ENCODE measurements around the gene DPH1.
A peak's percentile ranks its signal among the peaks of the same experiment; 100 is the strongest.

The DPH1 gene

DNA sequence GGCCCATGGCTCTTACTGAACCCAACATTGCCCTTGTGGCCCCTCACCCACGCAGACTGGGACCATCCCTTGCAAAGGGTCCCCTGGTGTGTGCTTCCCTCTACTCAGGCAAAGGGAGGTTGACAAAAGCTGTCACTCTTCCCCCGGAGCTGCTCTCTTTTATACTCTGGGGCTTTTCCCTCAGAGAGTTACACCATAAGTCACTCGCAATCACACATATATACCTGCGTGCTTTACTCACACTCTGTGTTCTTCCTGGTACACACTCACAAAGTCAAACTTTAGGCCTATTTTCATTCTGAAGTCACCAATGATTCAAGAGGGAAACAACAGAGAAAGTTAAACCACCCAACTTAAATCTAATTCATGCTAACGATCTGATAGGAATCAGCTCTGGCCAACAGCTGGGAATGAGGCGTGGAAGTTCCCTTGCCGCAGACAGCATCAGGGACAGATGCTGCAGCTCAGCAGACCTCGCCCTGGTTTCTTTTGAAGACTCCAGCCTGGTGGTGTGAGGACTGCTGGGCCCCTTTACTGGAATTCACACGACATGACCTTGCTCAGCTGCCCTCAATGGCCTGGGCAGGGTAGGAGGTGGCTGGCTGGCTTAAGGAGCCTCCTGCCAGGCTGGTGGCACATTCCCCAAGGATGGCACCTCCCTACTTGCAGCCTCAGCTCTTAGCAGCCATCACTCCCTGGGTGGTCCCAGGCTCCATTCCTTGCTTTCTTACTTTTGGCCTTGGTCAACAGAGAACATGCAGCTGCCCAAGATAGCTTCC lies 52.2 kb downstream of the DPH1 start:
- DNase-seq (ENCODE audit: low spot score) = no peak

DNA sequence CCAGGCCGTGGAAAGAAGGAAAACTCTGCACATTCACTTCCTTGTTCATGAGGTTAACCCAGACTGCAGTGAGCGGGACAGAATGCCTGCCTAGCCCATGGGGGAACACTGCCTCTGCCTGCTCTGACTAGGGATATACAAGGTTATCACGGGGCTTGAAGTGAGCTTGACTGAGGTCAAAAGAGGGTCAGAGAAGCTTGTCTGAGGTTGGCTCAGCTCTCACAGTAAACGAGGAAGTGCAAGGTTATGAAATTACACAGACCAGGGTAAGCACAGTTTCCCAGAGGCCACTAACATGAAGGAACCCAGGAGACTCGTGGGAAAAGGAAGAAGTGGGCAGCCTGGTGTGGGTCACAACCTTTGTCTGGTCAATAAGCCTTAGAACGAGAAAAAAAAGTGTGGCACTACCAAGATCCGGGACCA lies 53.7 kb downstream of the DPH1 start:
- DNase-seq (ENCODE audit: low spot score) = peak; percentile 83

DNA sequence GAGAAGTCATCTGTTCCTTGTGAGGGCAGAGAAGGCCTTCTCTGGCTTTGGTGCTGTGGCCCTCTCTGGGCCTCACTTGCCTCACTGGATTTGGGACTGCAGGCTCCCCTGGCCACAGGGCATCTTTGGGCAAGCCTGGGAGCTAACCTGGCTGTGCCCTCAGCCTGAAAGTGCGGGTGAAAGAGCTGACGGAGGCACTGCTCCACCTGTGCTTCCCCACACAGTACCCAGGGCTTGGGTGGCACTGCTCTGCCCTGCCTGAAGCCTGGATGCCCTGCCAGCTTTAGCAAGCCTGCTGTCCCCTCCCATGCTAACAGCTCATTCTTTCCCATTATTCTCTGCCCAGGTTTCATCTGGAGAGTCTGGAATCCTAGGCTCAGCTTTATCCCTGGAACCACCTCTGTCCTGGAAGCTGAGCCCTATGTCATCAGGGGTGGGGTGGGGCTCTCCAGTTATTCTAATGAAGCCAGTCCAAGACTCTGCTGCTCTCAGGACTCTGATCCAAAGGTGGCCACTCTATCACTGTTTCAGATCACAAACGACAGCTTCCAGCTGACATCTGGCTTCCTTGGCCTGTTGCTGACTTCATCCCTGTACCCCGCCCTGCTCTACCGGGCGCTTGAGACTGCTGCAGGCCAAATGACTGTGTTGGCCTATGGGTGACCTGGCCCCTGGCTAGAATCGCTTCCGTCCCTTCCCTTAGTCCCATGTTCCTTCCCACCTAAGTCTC lies 54.2 kb downstream of the DPH1 start:
- DNase-seq (ENCODE audit: low spot score) = no peak

DNA sequence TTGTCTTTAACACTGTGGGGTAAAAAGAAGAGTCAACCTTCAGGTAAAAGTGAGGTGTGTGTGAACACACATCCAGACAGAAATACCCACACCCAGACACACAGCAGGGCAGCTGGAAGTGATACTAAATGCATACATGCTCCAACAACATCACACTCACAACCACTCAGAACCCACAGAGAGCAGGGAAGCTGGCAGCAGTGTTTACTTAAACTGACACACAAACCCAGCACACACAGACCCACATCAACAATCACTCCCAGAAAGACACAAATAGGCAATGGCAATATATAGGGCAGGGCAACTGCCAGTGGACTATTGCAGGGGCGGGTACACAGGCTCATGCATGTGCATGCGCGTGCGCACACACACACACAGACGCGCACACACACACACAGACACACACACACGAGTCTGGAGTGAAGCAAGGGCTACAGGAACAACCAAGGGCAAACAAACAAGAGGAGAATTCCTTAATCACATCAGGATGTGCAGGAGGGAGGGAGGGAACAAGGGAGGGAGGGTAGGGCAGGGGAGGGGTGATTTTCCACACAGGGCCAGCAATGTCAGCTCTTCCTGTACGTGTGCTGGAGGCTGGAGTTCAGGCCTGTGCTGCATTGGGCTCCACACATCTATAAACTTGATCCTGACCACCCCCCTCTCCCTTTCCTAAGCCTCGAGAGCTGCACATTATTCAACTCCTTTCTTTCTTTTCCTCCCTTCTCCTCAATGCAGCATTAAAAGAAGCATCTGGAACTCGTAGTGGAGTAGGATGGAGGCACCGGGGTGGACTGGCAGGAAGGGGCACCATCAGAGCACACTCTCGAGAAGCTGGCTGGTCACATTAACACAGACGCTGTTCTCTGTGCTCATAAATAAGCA lies 55.1 kb downstream of the DPH1 start:
- no peak for DNase-seq (ENCODE audit: low spot score)

GRCh38 chr17:2085648-2085949 lies 55.6 kb downstream of the DPH1 start:
- DNase-seq (ENCODE audit: low spot score) = no peak

DNA sequence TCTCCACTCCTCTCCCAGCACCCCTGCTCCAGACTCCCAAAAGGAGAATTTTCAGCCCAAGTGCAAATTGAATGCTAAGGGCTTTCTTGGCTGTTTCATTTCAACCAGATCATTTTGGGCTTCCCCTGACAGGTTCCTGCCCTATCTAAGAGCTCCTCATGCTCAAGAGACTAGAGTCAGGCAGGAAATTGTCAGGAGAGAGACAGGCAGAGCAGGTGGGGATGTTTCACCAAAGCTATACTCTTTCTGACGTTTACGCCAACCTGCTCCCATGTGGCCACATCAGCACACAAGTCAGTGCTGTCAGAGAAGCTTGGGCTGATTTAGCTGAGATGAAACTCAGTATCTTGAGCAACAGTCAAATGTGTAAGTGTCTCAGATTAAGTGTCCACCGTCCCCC lies 56.4 kb downstream of the DPH1 start:
- DNase-seq (ENCODE audit: low spot score) = no peak

GRCh38 chr17:2087597-2088211 lies 57.8 kb downstream of the DPH1 start:
- peak; percentile 78 for DNase-seq (ENCODE audit: low spot score)

- no peak for DNase-seq (ENCODE audit: low spot score)
These were observed 59.1 kb downstream of the DPH1 start for GRCh38 chr17:2089021-2089422.

DNA sequence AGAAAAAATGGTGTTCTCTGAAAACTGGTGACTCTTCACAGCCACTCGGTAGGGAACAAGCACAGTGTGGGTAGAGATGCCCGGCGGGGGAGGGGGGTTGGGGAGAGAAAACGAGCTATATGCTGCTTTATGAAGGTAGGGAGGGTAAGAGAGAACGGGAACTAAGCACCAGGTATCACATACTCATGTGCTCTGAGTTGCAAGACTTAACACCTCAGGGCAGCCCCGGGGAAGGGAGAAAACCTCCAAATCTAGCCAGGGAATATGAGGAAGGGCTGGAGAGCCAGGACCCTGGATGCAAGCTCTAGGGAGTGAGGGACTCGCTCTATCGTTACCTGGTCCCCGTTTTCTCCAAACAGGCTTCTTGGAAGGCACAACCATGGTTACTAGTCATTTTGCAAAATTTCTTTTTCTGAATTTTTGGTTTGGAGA lies 60.3 kb downstream of the DPH1 start:
- no peak for DNase-seq (ENCODE audit: low spot score)

DNA sequence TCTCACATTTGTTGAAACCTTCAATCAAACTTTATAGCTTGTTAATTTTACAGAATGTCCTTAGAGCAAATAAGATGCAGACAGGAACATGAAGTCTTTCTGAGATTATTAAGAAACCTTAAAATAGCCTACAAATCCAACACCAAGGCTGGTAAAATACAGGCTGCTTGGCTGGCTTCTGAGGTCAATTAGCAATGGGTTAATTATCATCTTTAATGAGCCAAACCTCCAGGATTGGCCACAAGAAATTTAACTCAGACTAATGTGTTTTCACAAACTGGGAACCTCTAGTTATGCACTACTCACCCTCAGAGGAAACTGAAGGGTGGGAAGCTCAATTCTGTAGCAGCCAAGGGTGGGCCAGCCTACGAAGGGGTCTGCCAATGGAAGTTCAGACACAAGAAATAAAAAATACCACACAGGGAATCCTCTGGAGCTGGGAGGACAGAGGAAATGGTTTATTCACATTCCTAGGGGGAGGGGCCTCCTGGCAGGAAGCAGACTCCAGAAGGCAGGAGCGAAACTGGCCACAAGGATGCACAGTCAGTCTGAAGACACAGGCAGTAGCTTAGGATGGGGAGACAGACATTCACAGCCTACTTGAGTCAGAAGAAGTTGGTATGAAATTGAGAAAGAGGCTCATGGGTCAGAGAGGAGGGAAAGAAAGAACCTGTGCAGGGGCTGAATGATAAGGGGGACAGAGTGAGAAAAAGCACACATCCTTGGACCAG lies 61.0 kb downstream of the DPH1 start:
- DNase-seq (ENCODE audit: low spot score) = no peak

DNA sequence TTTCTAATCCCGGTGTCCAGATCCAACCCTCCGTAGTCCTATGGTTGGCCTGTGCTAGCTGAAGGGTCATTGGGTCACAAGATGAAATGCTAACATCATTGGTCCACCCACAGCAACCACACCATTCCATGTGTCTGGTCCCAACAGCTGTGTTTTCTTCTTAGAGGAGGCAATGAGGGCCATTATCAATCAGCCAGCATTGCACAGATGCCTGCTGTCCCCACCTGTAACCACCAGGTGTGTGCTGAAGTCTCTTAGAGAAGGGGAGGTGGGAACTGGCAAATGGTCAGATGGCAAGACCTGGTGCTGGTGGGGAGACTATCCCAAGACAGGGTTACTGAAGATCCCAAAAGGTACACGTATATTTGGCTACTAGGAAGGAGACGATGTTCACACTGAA lies 62.3 kb downstream of the DPH1 start:
- DNase-seq (ENCODE audit: low spot score) = no peak

DNA sequence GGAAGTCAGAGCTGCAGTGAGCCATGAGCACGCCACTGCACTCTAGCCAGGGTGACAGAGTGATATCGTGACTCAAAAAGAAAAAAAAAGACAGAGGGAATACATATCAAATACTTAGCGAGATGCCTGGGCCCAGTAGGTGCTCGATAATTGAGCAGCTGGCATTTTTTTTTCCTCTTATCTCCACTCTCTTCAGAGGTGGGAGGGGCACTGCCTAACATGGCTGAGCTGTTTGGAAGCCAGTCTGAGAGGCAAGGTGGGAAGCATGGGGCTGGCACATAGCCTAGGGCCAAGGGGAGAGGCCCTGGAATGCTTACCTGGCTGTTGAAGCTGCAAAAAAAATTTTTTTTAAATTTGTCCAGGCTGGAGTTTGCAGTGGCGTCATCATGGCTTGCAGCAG lies 63.4 kb downstream of the DPH1 start:
- no peak for DNase-seq (ENCODE audit: low spot score)

Data from pons (tissue), 1 donor.